Thyroid gland (tissue), 4 donors: ENCODE results near the gene SIAH3.

Experiments used
- POLR2A ChIP-seq, 2 donors: fragments of 450-650 bp; IDR thresholded peaks; one replicate each; pipeline ENCODE4 v1.6.1; 2017; ENCODE audit warnings: antibody characterized with exemption in 2 of 2, mild to moderate bottlenecking in 2 of 2, moderate library complexity in 1 of 2
- TF ChIP-seq, protein P1 (sequence below), 6 experiments: fragments of 200-600 bp in 3 of 6; fragments of 450-650 bp in 3 of 6; sonication (generic) in 3 of 6; IDR thresholded peaks; one replicate each; pipeline ENCODE4 v1.5.1; 2016 to 2019; ENCODE audit warnings: antibody characterized with exemption in 6 of 6, mild to moderate bottlenecking in 2 of 6, inconsistent platforms in 1 of 6, moderate library complexity in 1 of 6

DNA sequence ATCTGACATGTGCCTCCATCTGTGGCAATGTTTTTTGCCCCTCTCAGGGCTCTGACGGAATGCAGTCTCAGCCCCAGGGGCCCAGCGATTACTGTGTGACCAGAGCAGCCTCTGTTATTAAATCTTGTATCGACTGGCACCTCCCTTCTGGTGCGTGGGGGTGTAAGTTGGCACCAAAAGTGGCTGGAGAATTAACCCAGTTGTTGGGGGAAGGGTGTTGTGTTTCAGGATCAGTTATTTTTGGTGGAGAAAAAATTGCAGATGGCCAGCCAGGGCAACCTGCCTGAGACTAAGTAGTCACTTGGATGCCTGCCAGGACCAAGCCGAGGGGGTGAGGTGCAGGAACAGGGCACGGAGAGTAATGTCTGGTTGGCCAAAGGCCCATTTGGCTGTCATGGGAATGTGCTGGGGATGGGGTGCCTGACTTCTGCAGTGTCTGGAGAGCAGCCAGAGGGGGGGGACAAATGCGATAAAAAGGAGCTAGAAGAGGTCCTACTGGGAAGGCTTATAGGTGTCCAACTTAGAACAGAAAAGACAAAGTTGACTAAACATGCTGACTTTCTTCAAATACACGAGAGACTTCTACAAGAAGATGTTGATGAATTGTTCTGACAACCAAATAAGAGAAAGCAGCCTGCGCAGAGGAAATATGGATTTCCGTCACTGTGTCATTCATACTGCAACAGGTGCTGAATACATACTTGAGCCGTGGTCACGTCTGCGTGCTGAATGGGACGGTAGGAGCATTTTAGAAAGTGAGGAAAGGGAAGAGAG, 69.8 kb downstream of the SIAH3 start:
- TF ChIP-seq, protein P1, sequence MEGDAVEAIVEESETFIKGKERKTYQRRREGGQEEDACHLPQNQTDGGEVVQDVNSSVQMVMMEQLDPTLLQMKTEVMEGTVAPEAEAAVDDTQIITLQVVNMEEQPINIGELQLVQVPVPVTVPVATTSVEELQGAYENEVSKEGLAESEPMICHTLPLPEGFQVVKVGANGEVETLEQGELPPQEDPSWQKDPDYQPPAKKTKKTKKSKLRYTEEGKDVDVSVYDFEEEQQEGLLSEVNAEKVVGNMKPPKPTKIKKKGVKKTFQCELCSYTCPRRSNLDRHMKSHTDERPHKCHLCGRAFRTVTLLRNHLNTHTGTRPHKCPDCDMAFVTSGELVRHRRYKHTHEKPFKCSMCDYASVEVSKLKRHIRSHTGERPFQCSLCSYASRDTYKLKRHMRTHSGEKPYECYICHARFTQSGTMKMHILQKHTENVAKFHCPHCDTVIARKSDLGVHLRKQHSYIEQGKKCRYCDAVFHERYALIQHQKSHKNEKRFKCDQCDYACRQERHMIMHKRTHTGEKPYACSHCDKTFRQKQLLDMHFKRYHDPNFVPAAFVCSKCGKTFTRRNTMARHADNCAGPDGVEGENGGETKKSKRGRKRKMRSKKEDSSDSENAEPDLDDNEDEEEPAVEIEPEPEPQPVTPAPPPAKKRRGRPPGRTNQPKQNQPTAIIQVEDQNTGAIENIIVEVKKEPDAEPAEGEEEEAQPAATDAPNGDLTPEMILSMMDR (IDR thresholded peaks at IDR 0.05): no peak
- TF ChIP-seq POLR2A (IDR thresholded peaks at IDR 0.05): no peak
